GM23248 (cell line): Measurements from ENCODE around the gene DNASE1L1. TPM values are rescaled to one million over a fixed set of nuclear protein-coding genes. Genes with fewer than 3 reads are reported as not detected.

ENCODE experiments used
- DNase-seq: peaks from one replicate; pipeline ENCODE4 v3.0.0-alpha.2; 2015
- H2AFZ ChIP-seq: fragments of 200-600 bp; sonication (generic); 2 replicates; pipeline ENCODE4 v1.6.1; 2016; ENCODE audit warnings: antibody characterized with exemption
- H3F3A ChIP-seq: fragments of 200-600 bp; sonication (generic); 2 replicates; pipeline ENCODE4 v1.6.1; 2016; ENCODE audit warnings: mild to moderate bottlenecking, antibody characterized with exemption, mixed run types; ENCODE audit not compliant: insufficient read depth
- H3K27ac ChIP-seq: fragments of 200-600 bp; sonication (generic); 2 replicates; pipeline ENCODE4 v1.5.1; 2016; ENCODE audit warnings: mild to moderate bottlenecking
- H3K27me3 ChIP-seq: fragments of 200-600 bp; sonication (generic); replicated peaks from 2 replicates; pipeline ENCODE4 v1.6.1; 2016; ENCODE audit warnings: mild to moderate bottlenecking; ENCODE audit not compliant: insufficient read depth
- H3K36me3 ChIP-seq: fragments of 200-600 bp; sonication (generic); 2 replicates; pipeline ENCODE4 v1.6.1; 2016; ENCODE audit warnings: low read depth, mild to moderate bottlenecking
- H3K4me1 ChIP-seq: fragments of 200-600 bp; sonication (generic); 2 replicates; pipeline ENCODE4 v1.6.1; 2016; ENCODE audit warnings: mild to moderate bottlenecking; ENCODE audit not compliant: insufficient read depth
- H3K4me2 ChIP-seq: fragments of 200-600 bp; sonication (generic); one replicate; pipeline ENCODE4 v1.6.1; 2016; ENCODE audit warnings: mild to moderate bottlenecking; ENCODE audit not compliant: unreplicated experiment
- H3K4me3 ChIP-seq: fragments of 200-600 bp; sonication (generic); 2 replicates; pipeline ENCODE4 v1.5.1; 2016; ENCODE audit warnings: mild to moderate bottlenecking
- H3K79me2 ChIP-seq: fragments of 200-600 bp; sonication (generic); 2 replicates; pipeline ENCODE4 v1.6.1; 2016; ENCODE audit warnings: mild to moderate bottlenecking; ENCODE audit not compliant: insufficient read depth
- H3K9ac ChIP-seq: fragments of 200-600 bp; sonication (generic); 2 replicates; pipeline ENCODE4 v1.6.1; 2016; ENCODE audit warnings: mild to moderate bottlenecking
- H3K9me2 ChIP-seq: fragments of 200-600 bp; sonication (generic); 2 replicates; pipeline ENCODE4 v1.6.1; 2016; ENCODE audit warnings: mixed run types, mild to moderate bottlenecking, moderate library complexity; ENCODE audit not compliant: insufficient read depth
- H3K9me3 ChIP-seq: fragments of 200-600 bp; sonication (generic); one replicate; pipeline ENCODE4 v1.6.1; 2017; ENCODE audit warnings: low read depth
- H4K20me1 ChIP-seq: fragments of 200-600 bp; sonication (generic); 2 replicates; pipeline ENCODE4 v1.6.0; 2016; ENCODE audit not compliant: insufficient read depth
- EZH2 ChIP-seq: fragments of 200-600 bp; sonication (generic); IDR thresholded peaks from 2 replicates; pipeline ENCODE4 v1.6.1; 2018; ENCODE audit warnings: antibody characterized with exemption, mild to moderate bottlenecking; ENCODE audit not compliant: insufficient read depth, poor library complexity, severe bottlenecking
- EZH2phosphoT487 ChIP-seq: fragments of 200-600 bp; sonication (generic); IDR thresholded peaks from 2 replicates; pipeline ENCODE4 v1.6.1; 2018; ENCODE audit warnings: antibody characterized with exemption, moderate library complexity, mild to moderate bottlenecking, low read depth; ENCODE audit not compliant: insufficient read depth
- WGBS, 2 experiments: methylation state at CpG; one replicate each; pipeline ENCODE4 v1.1.6; 2015 to 2017; ENCODE audit warnings: low lambda C conversion rate in 2 of 2, low coverage in 1 of 2; ENCODE audit errors: missing lambda C conversion rate in 2 of 2; 5-methylcytosine and 5-hydroxymethylcytosine counted together
- in situ Hi-C: fragments of 300-500 bp; cut with MboI; formaldehyde crosslinking; loops from 2 replicates; pipeline ENCODE4 v1.15.0; 2020
- polyA plus RNA-seq: library from polyadenylated mRNA; unstranded; fragments of >200 nt; fragmentation: Nextera tagmentation; extraction: Ambion mirVana; gene quantifications from 2 replicates; pipeline ENCODE4 v1.2.1, GENCODE V29; 2016
- total RNA-seq: library from RNA; depleted of rRNA; stranded (reverse); fragments of >200 nt; shearing (Covaris generic); gene quantifications from 2 replicates; pipeline ENCODE4 v1.2.3, GENCODE V29; 2014

Gene DNASE1L1
- total and polyA plus RNA-seq, 2 experiments from 2014 or later: 16.6 to 60.7 TPM

DNA sequence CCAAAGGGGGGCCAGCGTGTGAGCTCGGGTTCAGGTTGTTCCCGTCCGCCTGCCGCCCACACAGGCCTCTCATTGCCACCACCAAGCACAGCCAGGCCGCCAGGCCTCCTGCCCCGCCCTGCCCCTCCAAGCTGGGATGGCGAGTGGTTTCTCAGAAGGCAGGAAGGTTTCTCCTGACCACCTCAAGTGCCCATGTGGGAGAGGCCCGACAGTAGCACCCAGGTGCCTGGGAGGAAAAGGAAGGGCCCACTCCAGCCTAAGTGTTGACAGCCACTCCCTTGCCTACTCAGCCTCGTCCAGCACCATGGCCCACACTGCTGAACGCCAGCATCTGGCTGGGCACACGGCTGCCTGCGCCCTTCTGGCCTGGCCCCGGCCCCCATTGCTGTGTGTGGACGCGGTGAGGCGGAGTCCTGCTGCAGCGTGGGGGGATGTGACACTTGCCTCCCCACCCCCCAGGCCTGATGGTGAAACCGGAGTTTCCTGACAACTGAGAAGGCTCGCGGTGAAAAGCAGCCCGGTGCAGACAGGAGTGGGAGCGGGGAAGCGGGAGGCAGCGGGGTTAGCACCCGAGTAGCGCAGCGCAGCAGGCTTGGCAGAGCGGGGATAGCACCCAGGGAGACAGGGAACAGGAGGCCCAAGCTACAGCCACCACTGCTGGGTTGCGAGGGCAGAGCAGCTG lies 53.8 kb downstream of the DNASE1L1 start:
- H3F3A ChIP-seq: peaks cover 14% of the 10 kb centered on the region; the same call in 1 of the 2 replicates
- no peak overlapping the region for H2AFZ ChIP-seq
- peaks cover 4% of the 10 kb centered on the region; the same call in 1 of the 2 replicates for H3K36me3 ChIP-seq
- H3K9me2 ChIP-seq: no peaks in the 10 kb centered on the region
- no peak overlapping the region for H3K4me2 ChIP-seq
- no peak overlapping the region for H3K4me3 ChIP-seq
- H3K79me2 ChIP-seq: peaks cover 35% of the 10 kb centered on the region
- no peak for DNase-seq
- in situ Hi-C loops: no loop called here
- TF ChIP-seq EZH2 (no peak), EZH2phosphoT487 (no peak)
- H3K27ac ChIP-seq: no peak overlapping the region
- H3K4me1 ChIP-seq: no peaks in the 10 kb centered on the region
- H3K9me3 ChIP-seq: no peaks in the 10 kb centered on the region
- no peak overlapping the region for H3K9ac ChIP-seq
- no peaks in the 10 kb centered on the region; the same call in 1 of the 2 replicates for H4K20me1 ChIP-seq
- WGBS, 2 experiments: 80 to 81% methylated on average over 19 to 30 of the region's 30 CpGs
- H3K27me3 ChIP-seq: no peaks in the 10 kb centered on the region

DNA sequence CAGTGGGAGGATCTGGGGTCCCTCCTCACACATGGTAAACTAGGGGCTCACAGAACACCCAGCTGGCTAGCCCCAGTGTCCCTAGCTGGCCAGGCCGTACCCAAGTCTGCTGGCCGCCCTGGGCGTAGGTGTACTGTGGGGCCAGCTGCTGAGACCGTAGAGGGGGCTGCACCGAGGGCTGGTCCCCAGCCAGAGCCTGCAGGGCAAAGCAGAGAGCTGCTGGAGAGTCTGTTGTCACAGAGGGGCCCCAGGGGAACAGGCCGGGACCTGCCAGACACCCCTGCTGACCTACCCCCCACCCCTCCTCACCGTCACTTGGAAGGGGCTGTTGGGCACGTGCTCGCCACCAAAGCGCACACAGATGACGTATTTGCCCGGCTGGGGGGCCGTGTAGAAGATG lies 54.5 kb downstream of the DNASE1L1 start:
- no peaks in the 10 kb centered on the region; the same call in 1 of the 2 replicates for H4K20me1 ChIP-seq
- H3K4me1 ChIP-seq: no peaks in the 10 kb centered on the region
- H3F3A ChIP-seq: peaks cover 15% of the 10 kb centered on the region; the same call in 1 of the 2 replicates
- in situ Hi-C loops: no loop called here
- DNase-seq: no peak
- no peak overlapping the region for H3K9ac ChIP-seq
- H3K79me2 ChIP-seq: peaks cover 28% of the 10 kb centered on the region
- H3K4me3 ChIP-seq: no peak overlapping the region
- H3K27ac ChIP-seq: no peak overlapping the region
- H3K9me3 ChIP-seq: no peaks in the 10 kb centered on the region
- no peak overlapping the region for H2AFZ ChIP-seq
- no peak for TF ChIP-seq EZH2phosphoT487
- TF ChIP-seq EZH2: no peak
- WGBS, 2 experiments: 82 to 96% methylated on average over 5 to 13 of the region's 13 CpGs
- H3K9me2 ChIP-seq: no peaks in the 10 kb centered on the region
- H3K27me3 ChIP-seq: no peaks in the 10 kb centered on the region
- H3K36me3 ChIP-seq: peaks cover 10% of the 10 kb centered on the region; the same call in 1 of the 2 replicates
- no peak overlapping the region for H3K4me2 ChIP-seq

DNA sequence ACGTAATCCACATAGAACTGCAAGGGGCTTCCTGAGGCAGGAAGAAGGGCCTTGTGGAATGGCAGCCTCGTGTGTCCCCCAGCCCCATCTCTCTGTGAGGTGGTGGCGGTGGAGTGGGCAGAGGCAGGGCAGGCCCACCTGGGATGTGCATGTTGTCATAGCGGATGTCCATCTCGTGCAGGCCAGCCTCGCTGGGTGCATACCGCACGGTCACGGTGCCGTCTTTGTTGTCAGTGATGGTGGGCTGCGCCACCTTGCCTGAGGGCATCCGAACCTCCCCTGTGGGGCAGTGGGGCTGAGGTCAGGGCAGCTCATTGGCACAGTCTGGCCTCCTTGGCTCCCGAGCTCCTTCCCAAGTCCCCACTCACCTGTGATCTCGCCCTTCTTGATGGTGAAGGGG lies 55.0 kb downstream of the DNASE1L1 start:
- no peak overlapping the region for H3K4me2 ChIP-seq
- no peak overlapping the region for H3K9ac ChIP-seq
- H2AFZ ChIP-seq: no peak overlapping the region
- no peak for DNase-seq
- H3K4me1 ChIP-seq: no peaks in the 10 kb centered on the region
- H3K27ac ChIP-seq: no peak overlapping the region
- no peak overlapping the region for H3K4me3 ChIP-seq
- peaks cover 23% of the 10 kb centered on the region for H3K79me2 ChIP-seq
- H3F3A ChIP-seq: peaks cover 19% of the 10 kb centered on the region; the same call in 1 of the 2 replicates
- WGBS, 2 experiments: 91 to 98% methylated on average over 8 of the region's 14 CpGs
- peaks cover 15% of the 10 kb centered on the region; the same call in 1 of the 2 replicates for H3K36me3 ChIP-seq
- no peaks in the 10 kb centered on the region for H3K9me3 ChIP-seq
- no peaks in the 10 kb centered on the region for H3K27me3 ChIP-seq
- in situ Hi-C loops: no loop called here
- no peaks in the 10 kb centered on the region; the same call in 1 of the 2 replicates for H4K20me1 ChIP-seq
- H3K9me2 ChIP-seq: no peaks in the 10 kb centered on the region
- TF ChIP-seq EZH2: no peak
- no peak for TF ChIP-seq EZH2phosphoT487

DNA sequence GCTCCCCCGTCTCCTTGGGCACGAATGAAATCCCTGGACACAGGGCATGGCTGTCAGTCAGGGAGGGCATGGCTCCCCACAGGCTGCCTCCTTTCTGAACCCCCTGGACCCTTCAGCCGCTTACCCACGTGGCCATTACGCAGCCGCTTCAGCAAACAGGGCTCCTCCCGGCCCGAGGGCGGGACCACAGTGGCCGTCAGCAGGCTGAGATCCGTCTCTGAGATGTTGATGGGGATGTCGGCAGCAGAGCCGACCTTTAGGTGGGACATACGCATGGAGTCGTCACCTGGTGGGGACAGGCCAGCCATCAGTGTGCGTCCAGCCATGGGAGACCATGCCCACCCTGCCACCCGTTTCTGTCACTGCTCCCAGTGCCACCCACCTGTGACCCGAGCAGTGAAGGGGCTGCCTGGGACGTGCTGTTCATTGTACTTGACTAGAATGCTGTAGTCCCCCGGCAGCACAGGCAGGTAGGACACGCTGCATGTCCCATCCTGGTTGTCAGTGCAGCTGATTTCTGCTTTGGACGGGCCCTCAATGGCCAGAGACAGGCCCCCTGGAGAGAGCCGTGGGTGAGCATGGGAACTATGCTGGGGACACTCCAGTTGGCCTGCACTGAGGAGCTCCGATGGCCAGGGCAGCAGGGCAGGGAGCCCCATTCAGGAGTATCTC lies 55.7 kb downstream of the DNASE1L1 start:
- H3K4me2 ChIP-seq: no peak overlapping the region
- peaks cover 16% of the 10 kb centered on the region; the same call in 1 of the 2 replicates for H3K36me3 ChIP-seq
- no peaks in the 10 kb centered on the region for H3K9me3 ChIP-seq
- in situ Hi-C loops: no loop called here
- no peaks in the 10 kb centered on the region for H3K4me1 ChIP-seq
- no peaks in the 10 kb centered on the region for H3K9me2 ChIP-seq
- no peak overlapping the region for H3K4me3 ChIP-seq
- no peak overlapping the region for H3K27ac ChIP-seq
- H2AFZ ChIP-seq: no peak overlapping the region
- no peak for DNase-seq
- H4K20me1 ChIP-seq: no peaks in the 10 kb centered on the region
- TF ChIP-seq EZH2phosphoT487 (no peak), EZH2 (no peak)
- peaks cover 15% of the 10 kb centered on the region for H3F3A ChIP-seq
- H3K79me2 ChIP-seq: peaks cover 16% of the 10 kb centered on the region
- H3K9ac ChIP-seq: no peak overlapping the region
- 74 to 79% methylated on average over 12 to 18 of the region's 24 CpGs for whole genome bisulfite sequencing, 2 experiments
- H3K27me3 ChIP-seq: no peaks in the 10 kb centered on the region
